Upper lobe of left lung (tissue), 4 donors: ENCODE results near the gene GALNT18.

Experiments
- POLR2A ChIP-seq, 4 donors: fragments of 450-650 bp; IDR thresholded peaks; one replicate each; pipeline ENCODE4 v1.5.1; 2016 to 2017; ENCODE audit warnings: antibody characterized with exemption in 4 of 4, mild to moderate bottlenecking in 2 of 4
- TF ChIP-seq, protein P1 (sequence below), 6 experiments: fragments of 450-650 bp in 4 of 6; fragments of 200-600 bp in 2 of 6; sonication (generic) in 2 of 6; IDR thresholded peaks; one replicate each; pipeline ENCODE4 v1.5.1; 2016 to 2019; ENCODE audit warnings: antibody characterized with exemption in 6 of 6

- TF ChIP-seq, protein P1, sequence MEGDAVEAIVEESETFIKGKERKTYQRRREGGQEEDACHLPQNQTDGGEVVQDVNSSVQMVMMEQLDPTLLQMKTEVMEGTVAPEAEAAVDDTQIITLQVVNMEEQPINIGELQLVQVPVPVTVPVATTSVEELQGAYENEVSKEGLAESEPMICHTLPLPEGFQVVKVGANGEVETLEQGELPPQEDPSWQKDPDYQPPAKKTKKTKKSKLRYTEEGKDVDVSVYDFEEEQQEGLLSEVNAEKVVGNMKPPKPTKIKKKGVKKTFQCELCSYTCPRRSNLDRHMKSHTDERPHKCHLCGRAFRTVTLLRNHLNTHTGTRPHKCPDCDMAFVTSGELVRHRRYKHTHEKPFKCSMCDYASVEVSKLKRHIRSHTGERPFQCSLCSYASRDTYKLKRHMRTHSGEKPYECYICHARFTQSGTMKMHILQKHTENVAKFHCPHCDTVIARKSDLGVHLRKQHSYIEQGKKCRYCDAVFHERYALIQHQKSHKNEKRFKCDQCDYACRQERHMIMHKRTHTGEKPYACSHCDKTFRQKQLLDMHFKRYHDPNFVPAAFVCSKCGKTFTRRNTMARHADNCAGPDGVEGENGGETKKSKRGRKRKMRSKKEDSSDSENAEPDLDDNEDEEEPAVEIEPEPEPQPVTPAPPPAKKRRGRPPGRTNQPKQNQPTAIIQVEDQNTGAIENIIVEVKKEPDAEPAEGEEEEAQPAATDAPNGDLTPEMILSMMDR (IDR thresholded peaks at IDR 0.05): no peak
- no peak for TF ChIP-seq POLR2A (IDR thresholded peaks at IDR 0.05)
Observed at GRCh38 chr11:11444027-11444803, 177.6 kb downstream of the GALNT18 start.
